Measurements from ENCODE around the gene SLC25A20. TPM values are rescaled to one million over a fixed set of nuclear protein-coding genes. Genes with fewer than 3 reads are reported as not detected.
A peak's percentile ranks its signal among the peaks of the same experiment; 100 is the strongest.
"Not testable (repeated sequence)": the region's sequence is repeated elsewhere in the genome, so short reads cannot be mapped to it uniquely, and the experiment has no call there.

The SLC25A20 gene, protein sequence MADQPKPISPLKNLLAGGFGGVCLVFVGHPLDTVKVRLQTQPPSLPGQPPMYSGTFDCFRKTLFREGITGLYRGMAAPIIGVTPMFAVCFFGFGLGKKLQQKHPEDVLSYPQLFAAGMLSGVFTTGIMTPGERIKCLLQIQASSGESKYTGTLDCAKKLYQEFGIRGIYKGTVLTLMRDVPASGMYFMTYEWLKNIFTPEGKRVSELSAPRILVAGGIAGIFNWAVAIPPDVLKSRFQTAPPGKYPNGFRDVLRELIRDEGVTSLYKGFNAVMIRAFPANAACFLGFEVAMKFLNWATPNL
- total RNA-seq: 25.4 and 26.6 TPM in 2 replicates

DNA sequence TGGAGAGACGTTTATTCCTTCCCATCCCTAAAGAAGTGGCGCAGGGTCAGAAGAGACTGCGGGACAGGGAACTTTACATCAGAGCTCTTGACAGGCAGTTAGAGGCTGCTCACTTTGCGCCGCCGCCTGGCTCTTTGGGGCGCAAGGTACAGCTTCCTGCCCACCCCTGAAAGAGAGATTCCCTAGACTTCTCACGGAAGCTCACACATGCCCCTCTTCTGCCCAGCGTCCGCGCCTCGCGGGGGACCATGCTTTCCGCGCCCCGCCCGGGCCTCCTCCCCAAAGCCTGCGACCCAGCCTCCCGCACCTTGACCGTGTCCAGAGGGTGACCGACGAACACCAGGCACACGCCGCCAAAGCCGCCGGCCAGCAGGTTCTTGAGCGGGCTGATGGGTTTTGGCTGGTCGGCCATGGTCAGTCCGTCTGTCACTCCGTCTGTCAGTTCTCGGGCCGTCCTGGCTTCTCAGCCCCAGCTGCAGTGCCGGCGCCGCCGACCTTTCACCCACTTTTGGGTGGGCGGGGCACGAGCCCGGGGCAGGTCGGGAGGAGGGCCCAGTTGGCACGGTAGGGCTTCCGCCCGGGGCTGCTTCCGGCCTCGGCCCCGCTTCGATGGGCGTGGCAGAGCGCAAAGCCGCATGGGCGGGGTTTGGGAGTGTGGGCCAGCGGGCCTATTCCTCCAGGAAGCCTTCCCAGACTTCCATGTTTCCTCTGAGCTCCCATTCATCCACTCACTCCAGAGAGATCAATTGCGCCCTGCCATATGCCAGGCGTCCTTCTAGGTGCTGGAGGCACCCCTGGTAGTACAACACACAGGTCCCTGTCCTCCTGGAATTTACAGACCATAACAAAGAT is at the start of gene SLC25A20:
TSS of gene SLC25A20 (minus strand) at position 500 of the 852 bp plus-strand sequence. CDS start at position 412, 88 bp downstream.
- peak; percentile 24 for DNase-seq (ENCODE audit: low read depth, low spot score)

DNA sequence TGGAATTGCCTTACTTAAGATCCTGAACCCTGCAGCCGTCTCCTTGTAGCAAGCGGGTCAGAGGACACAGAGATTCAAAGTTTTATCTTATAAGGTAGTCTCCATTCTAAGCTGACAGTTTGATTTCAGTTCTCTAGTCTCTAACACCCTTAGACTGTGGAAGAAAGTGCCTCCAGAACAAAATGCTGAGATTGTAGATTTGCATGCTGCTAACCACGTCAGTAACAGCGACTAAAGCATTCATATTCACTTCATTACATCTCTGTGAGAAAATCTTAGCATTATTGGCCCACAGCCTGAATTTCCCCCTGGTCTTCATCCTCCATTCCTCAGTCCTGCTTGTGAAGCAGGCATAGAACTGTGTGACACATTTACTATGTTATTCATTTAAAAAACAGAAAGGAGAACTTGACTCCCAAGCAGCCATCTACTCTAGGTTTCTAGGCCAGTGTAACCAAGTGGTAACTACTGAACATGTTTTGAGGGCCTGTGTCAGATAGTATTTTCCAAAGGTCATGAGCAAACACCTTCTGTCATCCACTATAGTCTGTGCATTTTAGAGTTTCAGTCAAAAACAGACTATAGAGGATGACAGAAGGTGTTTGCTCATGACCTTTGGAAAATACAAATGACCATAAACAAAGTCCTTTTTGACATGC is 47.3 kb upstream of the SLC25A20 start:
- no peak for DNase-seq (ENCODE audit: low read depth, low spot score)

DNA sequence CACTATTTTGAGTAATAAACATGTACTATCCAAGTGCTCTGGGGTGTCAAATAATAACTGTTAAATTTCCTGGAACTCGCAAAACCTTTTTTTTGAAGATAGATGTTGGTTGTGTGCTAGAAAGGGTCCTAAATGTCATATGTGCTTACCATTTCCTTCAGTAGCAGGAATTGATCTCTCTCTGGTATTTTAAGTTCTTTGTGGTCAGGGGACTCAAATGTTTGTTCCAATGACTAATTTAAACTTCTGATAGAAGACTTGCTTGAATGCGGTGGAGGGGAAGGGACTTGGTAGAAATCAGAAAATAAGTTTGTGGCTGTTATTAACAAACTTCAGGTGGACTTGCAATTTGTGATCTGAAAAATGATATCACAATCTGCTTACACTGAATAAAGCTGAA is 46.8 kb upstream of the SLC25A20 start:
- no peak for DNase-seq (ENCODE audit: low read depth, low spot score)

DNA sequence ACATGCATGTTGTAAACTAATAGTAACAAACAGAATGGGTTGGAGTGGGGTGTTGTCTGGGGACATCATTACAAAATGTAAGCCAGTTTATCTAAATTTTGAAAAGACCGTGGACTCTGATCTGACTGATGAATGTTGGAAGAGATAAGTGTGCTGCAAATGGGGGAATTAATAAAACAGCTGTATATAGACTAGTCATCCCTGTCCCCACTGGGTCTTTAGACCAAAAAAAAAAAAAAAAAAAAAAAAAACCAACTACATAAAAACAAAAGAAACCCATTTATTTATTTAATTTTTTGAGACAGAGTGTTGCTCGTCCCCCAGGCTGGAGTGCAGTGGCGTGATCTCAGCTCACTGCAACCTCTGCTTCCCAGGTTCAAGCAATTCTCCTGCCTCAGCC is 40.0 kb upstream of the SLC25A20 start:
- DNase-seq (ENCODE audit: low read depth, low spot score): no peak

DNA sequence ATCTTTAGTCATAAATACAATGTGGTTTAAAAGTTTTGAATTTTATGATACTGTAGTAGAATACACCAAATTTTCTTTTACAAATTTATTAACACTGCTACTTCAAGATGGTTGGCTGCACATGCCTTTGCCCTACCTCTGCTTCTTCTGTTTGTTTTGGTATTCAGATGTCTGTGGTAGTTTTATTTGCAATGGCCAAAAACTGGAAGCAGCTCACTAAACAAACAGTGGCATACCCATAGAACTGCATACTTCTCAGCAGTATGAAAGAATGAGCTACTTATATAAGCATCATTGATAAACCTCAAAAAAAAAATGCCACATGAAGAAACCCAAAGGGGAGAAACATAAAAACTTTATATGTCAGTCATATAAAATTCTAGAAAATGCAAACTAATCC is 39.5 kb upstream of the SLC25A20 start:
- DNase-seq (ENCODE audit: low read depth, low spot score): no peak

DNA sequence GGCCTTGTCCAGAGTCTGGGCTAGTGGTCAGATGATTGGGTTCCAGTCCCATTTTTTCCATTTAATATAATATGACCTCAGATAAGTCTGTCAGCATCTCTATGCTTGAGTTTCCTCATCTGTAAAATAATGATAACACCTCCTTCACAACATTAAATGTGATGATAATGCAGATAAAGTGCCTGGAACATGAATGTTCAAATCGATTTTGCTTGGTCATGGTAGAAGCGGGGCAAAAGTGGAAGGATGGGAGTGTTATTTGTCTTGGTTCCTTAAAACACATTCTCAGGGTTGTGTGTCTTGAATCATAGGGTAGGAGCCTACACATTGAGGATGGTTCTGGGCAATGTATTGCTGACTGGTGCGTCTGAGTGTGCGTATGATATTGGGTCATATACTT is 36.8 kb upstream of the SLC25A20 start:
- DNase-seq (ENCODE audit: low read depth, low spot score): no peak

DNA sequence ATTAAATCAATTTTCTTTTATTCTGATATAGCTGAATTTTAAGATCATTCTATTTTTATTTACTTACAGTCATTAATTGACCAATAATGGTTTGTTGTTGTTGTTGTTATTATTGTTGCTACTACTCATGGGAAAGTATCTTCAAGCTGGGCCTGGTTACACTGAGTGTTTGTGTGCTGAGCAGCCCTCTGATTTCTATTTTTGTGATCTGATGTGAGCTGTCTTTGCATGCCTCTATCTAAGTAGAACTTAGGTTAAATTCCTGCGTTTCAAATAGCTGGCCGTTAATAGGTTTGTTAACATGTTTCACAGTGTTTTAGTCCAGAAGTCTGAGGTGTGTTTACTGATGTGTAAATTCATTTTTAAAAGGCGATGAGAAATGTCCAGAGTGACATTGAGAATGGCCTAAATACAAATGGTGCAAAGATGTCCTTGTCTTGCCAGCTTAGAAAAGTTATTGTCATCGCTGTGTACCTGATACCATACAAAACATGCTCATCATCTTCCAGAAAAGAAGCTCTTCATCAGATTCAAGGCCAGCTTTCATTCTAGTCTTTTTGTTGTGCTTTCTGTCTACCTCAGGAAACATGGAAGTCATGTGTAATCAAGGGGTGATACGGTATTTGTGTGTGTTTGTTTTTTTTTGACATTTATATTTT is 35.8 kb upstream of the SLC25A20 start:
- DNase-seq (ENCODE audit: low read depth, low spot score): no peak

DNA sequence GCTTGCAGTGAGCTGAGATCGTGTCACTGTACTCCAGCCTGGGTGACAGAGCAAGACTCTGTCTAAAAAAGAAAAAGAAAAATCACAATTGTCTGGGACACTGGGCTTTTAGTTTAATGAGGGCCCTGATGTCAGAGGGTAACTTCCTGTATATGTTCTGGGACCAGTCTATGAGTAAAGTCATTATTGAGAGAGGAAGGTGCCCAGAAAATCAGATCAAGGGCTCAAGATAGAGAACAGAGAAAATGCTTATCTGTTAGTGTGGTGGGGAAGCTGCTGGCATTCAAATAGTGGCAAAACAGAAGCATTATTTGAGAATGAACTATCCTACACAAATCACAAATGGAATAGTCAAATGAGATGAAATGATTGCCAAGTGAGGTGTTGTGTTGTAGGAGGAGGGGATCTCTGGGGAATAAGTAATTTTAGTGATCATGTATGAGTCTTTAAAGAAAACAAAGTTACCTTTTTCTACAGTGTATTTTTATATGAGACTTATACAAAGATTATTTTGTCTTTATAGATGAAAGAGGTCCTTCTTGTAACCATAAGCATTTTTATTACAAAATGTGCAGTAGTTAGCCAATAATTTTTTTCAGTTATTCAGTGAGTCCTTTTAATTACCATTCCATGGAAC is 33.4 kb upstream of the SLC25A20 start:
- DNase-seq (ENCODE audit: low read depth, low spot score): no peak

DNA sequence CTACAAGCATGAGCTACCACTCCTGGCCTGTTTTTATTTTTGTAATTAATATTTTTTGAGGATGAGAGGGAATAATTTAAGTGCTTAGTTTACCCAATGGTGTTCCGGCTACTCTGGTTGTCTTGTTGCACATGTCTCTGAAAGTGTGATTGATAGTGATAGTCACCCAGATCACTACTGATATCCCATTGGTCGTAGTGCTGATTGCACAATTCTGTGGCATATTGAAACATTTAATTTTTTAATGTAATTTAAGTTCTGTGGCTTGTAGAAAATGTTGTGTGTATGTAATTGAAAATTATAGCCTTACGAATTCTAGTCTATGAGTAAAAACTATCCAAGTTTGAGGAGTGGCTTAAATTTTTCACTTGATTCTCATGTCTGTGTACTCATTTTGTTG is 31.9 kb upstream of the SLC25A20 start:
- no peak for DNase-seq (ENCODE audit: low read depth, low spot score)

DNA sequence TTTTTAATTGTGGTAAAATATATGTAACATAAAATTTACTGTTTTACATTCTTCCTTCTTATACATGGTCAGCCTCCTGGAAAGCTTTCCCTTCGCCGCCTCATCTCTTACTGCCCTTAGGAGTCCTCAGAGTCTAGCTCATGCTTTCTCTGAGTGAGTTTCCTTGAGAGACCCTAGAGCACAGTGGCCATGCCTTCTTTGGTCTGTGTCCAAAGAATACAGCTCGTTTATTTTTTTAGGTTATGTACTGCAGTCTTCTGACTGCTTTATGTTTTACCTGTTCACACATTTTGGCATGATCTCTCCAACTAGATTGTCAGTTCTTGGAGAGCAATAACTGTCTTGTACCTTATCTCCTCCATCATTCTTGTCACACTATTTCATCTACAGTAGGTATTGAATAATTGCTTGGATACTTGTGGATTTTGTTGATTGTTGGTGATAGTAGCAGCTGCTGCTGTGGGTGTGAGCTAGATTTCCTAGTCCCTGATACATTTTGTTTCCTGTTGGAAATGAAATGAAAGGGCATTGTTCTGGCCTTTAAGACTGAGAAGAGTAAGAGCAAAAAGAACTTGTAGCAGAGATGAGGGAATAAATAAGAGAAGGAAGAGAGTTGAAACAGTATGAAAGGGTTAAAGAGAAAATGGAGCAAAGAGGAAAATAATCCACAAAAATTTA is 30.8 kb upstream of the SLC25A20 start:
- no peak for DNase-seq (ENCODE audit: low read depth, low spot score)

DNA sequence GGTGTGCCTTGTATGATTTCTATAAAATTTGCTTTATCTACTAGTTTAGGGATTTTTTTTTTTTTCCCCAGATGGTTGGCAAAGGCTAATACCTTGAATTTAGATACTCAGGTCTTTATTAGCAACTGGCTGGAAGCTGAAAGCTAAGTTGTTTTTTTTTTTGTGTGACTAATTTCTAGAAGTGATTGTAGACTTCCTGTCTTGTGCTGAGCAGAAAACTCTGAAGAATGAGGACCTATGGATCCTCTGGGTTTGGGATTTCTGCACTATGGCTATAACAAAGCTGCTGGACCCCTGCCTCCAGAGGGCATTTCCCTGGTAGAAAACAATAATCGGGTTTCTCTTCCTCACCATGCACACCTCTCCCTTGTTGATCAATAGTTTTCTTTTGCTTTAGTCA is 30.0 kb upstream of the SLC25A20 start:
- no peak for DNase-seq (ENCODE audit: low read depth, low spot score)

DNA sequence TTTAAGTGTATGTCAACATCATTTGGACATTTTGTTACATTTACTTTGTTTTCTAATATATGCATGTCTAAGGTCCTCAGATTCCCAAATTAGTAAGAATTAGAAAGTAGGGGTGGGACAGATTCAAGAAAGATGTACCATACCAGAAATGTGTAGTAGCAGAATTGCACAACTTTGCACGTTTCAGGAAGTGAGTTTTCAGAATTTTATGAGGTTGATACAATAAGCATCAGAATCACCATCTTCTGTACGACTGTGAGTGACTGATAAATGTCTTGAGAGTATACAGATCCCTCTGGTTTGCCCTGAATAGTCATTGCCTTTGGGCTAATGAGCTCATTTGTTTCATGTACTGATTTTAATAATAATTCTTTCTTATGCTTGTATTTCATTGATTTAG is 29.2 kb upstream of the SLC25A20 start:
- no peak for DNase-seq (ENCODE audit: low read depth, low spot score)

DNA sequence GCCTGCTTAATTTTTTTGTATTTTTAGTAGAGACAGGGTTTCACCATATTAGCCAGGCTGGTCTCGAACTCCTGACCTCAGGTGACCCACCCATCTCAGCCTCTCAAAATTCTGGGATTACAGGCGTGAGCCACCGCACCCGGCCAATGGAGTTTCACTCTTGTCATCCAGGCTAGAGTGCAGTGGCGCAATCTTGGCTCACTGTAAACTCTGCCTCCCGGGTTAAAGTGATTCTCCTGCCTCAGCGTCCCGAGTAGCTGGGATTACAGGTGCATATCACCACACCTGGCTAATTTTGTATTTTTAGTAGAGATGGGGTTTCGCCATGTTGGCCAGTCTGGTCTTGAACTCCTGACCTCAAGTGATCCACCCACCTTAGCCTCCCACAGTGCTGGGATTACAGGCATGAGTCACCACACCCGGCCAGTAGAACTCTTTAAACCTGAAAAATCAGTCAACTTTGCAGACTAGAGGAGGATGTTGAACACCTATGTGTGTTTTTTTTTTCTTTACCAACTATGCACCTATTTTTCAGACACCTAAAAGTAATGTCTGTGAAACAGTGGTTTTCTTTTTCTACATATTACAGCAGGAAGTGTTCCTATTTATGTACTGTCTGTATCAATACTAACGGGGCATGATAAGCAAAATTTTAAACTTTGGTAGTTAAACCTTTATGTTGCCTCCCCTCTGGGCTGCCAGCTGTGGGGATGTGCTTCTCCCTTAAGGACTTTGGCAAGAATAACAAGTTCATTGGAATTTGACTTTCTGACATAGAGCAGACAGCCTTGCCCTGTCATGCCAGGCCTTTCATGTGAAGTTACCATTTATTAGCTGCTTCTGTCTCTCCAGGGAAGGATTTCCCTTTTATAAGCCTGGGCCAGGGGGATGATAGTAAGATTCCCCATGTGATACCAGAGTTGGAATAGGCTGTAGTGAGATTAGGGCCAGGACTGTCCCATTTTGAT is 28.0 kb upstream of the SLC25A20 start:
- no peak for DNase-seq (ENCODE audit: low read depth, low spot score)

DNA sequence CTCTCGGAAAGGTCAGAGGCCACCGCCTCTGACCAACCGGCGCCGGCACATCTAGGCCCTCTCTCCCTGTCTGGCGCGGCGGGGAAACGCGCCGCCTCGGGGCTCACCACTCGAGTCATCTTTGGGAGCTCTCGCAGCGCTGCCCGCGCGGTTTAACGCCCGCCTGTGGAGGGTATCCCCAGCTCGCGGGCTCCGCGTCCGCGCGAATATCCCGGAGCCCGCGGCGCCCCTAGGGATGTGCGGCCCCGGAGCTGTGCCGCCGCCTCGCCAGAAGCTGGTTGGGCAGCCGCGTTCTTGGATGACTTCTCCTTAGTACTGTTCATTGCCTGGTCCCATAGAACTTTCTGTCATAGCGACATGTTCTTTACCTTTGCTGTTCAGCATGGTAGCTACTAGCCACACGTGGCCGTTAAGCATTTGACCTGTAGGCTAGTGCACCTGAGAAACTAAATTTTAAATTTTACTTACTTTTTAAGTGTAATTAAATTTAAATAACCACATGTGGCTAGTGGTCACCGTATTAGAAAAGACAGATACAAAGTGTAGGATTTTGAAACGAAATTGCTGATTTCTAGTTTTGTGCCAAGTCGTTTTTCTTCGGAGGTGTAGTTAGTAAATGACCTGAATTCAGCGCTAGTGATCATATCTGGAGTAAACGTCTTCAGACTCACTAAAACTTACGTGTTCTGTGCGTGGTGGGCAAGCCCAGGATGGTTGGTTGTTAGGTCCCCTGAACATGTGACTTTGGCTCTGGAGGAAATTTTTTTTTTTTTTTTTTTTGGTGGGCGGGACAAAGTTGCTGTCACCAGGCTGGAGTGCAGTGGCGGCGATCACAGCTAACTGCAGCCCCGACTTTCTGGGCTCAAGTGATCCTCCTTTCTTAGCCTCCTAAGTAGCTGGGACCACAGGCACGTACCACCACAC is 20.8 kb upstream of the SLC25A20 start:
- no peak for DNase-seq (ENCODE audit: low read depth, low spot score)

DNA sequence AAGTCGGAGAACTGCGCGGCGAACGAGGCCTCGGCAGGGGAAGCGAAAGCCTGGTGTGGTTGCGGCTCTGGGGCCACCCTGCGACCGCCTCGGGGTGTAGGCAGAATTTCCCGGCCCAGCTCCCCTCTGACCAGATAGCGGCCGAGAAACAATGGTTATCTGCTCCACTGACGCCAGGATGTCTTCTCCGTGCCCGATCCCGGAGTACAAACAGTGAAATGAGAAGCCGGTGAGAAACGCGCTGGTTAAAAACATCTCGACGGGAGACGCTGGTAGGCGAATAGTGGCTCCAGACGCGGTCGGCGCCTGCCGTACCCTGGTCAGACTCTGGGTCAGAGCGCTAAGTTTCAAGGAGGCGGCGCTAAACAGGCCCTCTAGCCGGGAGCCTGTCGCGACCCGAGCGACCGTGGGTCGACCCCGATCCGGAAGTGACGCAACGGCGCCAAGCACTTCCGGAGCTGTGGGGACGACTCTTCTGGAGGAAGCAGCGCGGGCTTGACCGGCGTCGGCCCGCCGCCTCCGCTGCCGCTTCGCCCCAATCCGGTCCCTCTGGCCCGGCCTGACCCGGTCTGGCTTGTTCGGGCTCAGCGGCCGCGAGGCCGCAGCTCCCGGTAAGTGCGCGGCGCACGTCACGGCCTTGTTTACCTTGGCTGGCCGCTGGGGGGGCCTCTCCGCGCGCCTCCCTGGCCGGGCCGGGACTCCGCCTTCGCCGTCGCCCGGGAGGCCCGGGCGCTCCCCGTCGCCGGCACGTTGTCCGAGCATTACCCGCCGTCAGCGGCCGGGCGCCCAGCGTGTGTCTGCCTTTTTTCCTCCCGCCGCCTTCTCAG is 19.9 kb upstream of the SLC25A20 start, which contains the start of gene ARIH2:
TSS of gene ARIH2 (plus strand) at position 455 of the 827 bp plus-strand sequence. CDS start 8,717 bp downstream, outside the sequence.
- DNase-seq (ENCODE audit: low read depth, low spot score): peak; percentile 80

DNA sequence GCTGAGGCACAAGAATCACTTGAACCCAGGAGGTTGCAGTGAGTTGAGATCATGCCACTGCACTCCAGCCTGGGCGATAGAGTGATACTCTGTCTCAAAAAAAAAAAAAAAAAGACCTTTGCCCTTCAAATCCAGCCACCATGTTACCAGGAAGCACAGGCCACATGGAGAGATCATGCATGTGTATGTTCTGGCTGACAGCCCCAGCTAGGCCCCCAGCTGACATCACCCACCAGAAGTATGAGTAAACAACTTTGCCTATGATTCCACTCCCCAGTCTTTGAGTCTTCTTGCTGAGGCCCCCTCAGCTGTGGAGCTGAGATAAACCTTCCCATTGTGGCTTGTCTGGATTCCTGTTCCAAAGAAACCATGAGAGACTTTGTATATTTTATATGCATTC is 16.6 kb upstream of the SLC25A20 start:
- DNase-seq (ENCODE audit: low read depth, low spot score): no peak

DNA sequence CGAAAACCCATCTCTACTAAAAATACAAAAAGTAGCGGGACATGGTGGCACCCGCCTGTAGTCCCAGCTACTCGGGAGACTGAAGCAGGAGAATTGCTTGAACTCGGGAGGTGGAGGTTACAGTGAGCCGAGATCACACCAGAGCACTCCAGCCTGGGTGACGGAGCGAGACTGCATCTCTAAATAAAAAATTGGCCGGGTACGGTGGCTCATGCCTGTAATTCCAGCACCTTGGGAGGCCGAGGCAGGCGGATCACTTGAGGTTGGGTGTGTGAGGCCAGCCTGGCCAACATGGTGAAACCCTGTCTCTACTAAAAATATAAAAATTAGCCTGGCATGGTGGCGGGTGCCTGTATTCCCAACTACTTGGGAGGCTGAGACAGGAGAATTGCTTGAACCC is 8.3 kb upstream of the SLC25A20 start:
- not testable (repeated sequence) for DNase-seq (ENCODE audit: low read depth, low spot score)

Data from pulmonary artery endothelial cell (primary cell).